H1 (cell line): ENCODE results near the gene MYRIP. TPM values are rescaled to one million over a fixed set of nuclear protein-coding genes. Genes with fewer than 3 reads are reported as not detected.

Experiments
- CTCF ChIA-PET: fragments of 300-600 bp; sonication (Branson Sonifier 250); formaldehyde crosslinking; loops from one replicate; lab custom pipeline; 2021; ENCODE audit not compliant: partially characterized antibody; lab: Charles Lee
- POLR2A ChIA-PET: fragments of 300-600 bp; sonication (Branson Sonifier 250); formaldehyde crosslinking; loops from one replicate; lab custom pipeline; 2021; ENCODE audit warnings: inconsistent platforms; ENCODE audit not compliant: partially characterized antibody; lab: Charles Lee
- DNase-seq, 2 experiments: peaks; one replicate each; pipeline versions ENCODE4 v3.0.0 to v3.0.0-alpha.2; 2010 to 2022; ENCODE audit warnings: low spot score in 2 of 2, low read depth in 1 of 2, mixed read lengths in 1 of 2
- FAIRE-seq: peaks from 2 replicates; lab custom pipeline; 2011; peaks lifted over from hg19 to GRCh38; lab: Jason Lieb, UNC
- H2AFZ ChIP-seq: 2 replicates; pipeline ENCODE4 v1.8.1; 2012; ENCODE audit warnings: low read length, inconsistent platforms
- H2AK5ac ChIP-seq: 2 replicates; pipeline ENCODE4 v1.6.1; 2013; ENCODE audit warnings: low read depth, low read length
- H2BK120ac ChIP-seq: replicated peaks from 2 replicates; pipeline ENCODE3; 2013; ENCODE audit warnings: low read depth, low read length, inconsistent platforms
- H2BK12ac ChIP-seq: 2 replicates; pipeline ENCODE4 v1.6.1; 2013; ENCODE audit warnings: low read depth, low read length
- H2BK15ac ChIP-seq: 2 replicates; pipeline ENCODE4 v1.6.1; 2013; ENCODE audit warnings: low read length
- H2BK20ac ChIP-seq: 2 replicates; pipeline ENCODE4 v1.6.1; 2013; ENCODE audit warnings: low read length
- H2BK5ac ChIP-seq: 2 replicates; pipeline ENCODE4 v1.6.1; 2013; ENCODE audit warnings: low read depth, low read length
- H3K14ac ChIP-seq: 2 replicates; pipeline ENCODE4 v1.6.1; 2013; ENCODE audit warnings: inconsistent platforms; ENCODE audit not compliant: insufficient read length
- H3K18ac ChIP-seq: 2 replicates; pipeline ENCODE4 v1.6.1; 2013; ENCODE audit warnings: low read length; ENCODE audit errors: extremely low read depth
- H3K23ac ChIP-seq: 2 replicates; pipeline ENCODE4 v1.6.1; 2013; ENCODE audit warnings: inconsistent platforms; ENCODE audit not compliant: insufficient read length
- H3K23me2 ChIP-seq: 2 replicates; pipeline ENCODE4 v1.6.1; 2013; ENCODE audit warnings: low read depth, low read length
- H3K27ac ChIP-seq: 2 replicates; pipeline ENCODE4 v1.6.1; 2011; ENCODE audit warnings: low read depth, low read length, inconsistent platforms
- H3K27me3 ChIP-seq, 4 experiments: replicated peaks in 1 of 4; 1 replicate in 1 of 4; 2 replicates in 3 of 4; pipeline versions ENCODE4 v1.6.1 to v1.8.1; 2011 to 2013; ENCODE audit warnings: low read length in 3 of 4, mild to moderate bottlenecking in 3 of 4, inconsistent platforms in 2 of 4, mixed read lengths in 2 of 4, moderate library complexity in 1 of 4; ENCODE audit not compliant: control insufficient read depth in 3 of 4, insufficient read depth in 3 of 4; ENCODE audit errors: extremely low read depth in 1 of 4
- H3K36me3 ChIP-seq, 4 experiments: 2 replicates each; pipeline versions ENCODE4 v1.6.1 to v1.8.1; 2011 to 2013; ENCODE audit warnings: mild to moderate bottlenecking in 4 of 4, low read length in 3 of 4, moderate library complexity in 2 of 4, control low read depth in 1 of 4, inconsistent platforms in 1 of 4; ENCODE audit not compliant: insufficient read depth in 4 of 4, control insufficient read depth in 2 of 4
- H3K4ac ChIP-seq: replicated peaks from 2 replicates; pipeline ENCODE3; 2013; ENCODE audit warnings: low read length, low read depth, mixed read lengths, inconsistent platforms; ENCODE audit not compliant: insufficient read length
- H3K4me1 ChIP-seq, 4 experiments: replicated peaks in 1 of 4; 1 replicate in 1 of 4; 2 replicates in 3 of 4; pipeline versions ENCODE4 v1.6.1 to v1.8.1; 2011 to 2013; ENCODE audit warnings: low read length in 3 of 4, inconsistent platforms in 2 of 4, mixed read lengths in 1 of 4; ENCODE audit not compliant: insufficient read depth in 4 of 4, control insufficient read depth in 3 of 4
- H3K4me2 ChIP-seq, 2 experiments: 2 replicates each; pipeline versions ENCODE4 v1.6.1 to v1.8.1; 2011 to 2013; ENCODE audit warnings: low read depth in 2 of 2, low read length in 2 of 2, control low read depth in 1 of 2, inconsistent platforms in 1 of 2, mild to moderate bottlenecking in 1 of 2; ENCODE audit not compliant: insufficient read depth in 1 of 2
- H3K4me3 ChIP-seq, 4 experiments: fragments of 200-600, 300-600 bp in 1 of 4; sonication (generic), shearing (Covaris generic), sonication (Bioruptor Twin) in 1 of 4; 2 replicates each; pipeline versions ENCODE4 v1.5.1 to v1.8.1; 2011 to 2016; ENCODE audit warnings: low read length in 4 of 4, low read depth in 3 of 4, control low read depth in 2 of 4, inconsistent platforms in 2 of 4, mild to moderate bottlenecking in 2 of 4, mixed read lengths in 1 of 4, moderate library complexity in 1 of 4; ENCODE audit not compliant: insufficient read depth in 2 of 4; ENCODE audit errors: extremely low read depth in 1 of 4
- H3K56ac ChIP-seq: replicated peaks from 2 replicates; pipeline ENCODE3; 2013; ENCODE audit warnings: low read depth, mild to moderate bottlenecking, mixed read lengths, low read length, inconsistent platforms; ENCODE audit not compliant: insufficient read length
- H3K79me1 ChIP-seq: 2 replicates; pipeline ENCODE4 v1.6.1; 2013; ENCODE audit warnings: low read depth, low read length, control low read depth
- H3K79me2 ChIP-seq, 2 experiments: 2 replicates each; pipeline versions ENCODE4 v1.6.1 to v1.8.1; 2012 to 2013; ENCODE audit warnings: low read length in 2 of 2, mild to moderate bottlenecking in 2 of 2, inconsistent platforms in 1 of 2; ENCODE audit not compliant: insufficient read depth in 2 of 2, control insufficient read depth in 1 of 2
- H3K9ac ChIP-seq, 4 experiments: replicated peaks in 1 of 4; 1 replicate in 1 of 4; 2 replicates in 3 of 4; pipeline versions ENCODE4 v1.6.1 to v1.8.1; 2011 to 2013; ENCODE audit warnings: low read depth in 3 of 4, low read length in 3 of 4, control low read depth in 2 of 4, mild to moderate bottlenecking in 2 of 4, moderate library complexity in 2 of 4, inconsistent platforms in 1 of 4; ENCODE audit errors: extremely low read depth in 1 of 4
- H3K9me3 ChIP-seq, 2 experiments: 2 replicates each; pipeline versions ENCODE4 v1.6.1 to v1.8.1; 2012 to 2013; ENCODE audit warnings: mild to moderate bottlenecking in 2 of 2, moderate library complexity in 2 of 2, control low read depth in 1 of 2, inconsistent platforms in 1 of 2, low read depth in 1 of 2, low read length in 1 of 2, mixed read lengths in 1 of 2; ENCODE audit not compliant: insufficient read depth in 2 of 2
- H4K20me1 ChIP-seq, 2 experiments: replicated peaks in 1 of 2; 2 replicates each; pipeline versions ENCODE3 to v1.8.1; 2011 to 2013; ENCODE audit warnings: inconsistent platforms in 2 of 2, low read length in 2 of 2, mild to moderate bottlenecking in 1 of 2; ENCODE audit not compliant: insufficient read depth in 2 of 2, control insufficient read depth in 1 of 2
- H4K5ac ChIP-seq: 2 replicates; pipeline ENCODE4 v1.6.1; 2013; ENCODE audit warnings: low read length, low read depth, mixed read lengths, inconsistent platforms; ENCODE audit not compliant: insufficient read length
- H4K8ac ChIP-seq: 2 replicates; pipeline ENCODE4 v1.8.0; 2013; ENCODE audit warnings: mild to moderate bottlenecking, moderate library complexity, low read length, inconsistent platforms; ENCODE audit not compliant: insufficient read depth; ENCODE audit errors: extremely low read depth
- H4K91ac ChIP-seq: replicated peaks from 2 replicates; pipeline ENCODE3; 2013; ENCODE audit warnings: low read length, mixed read lengths, inconsistent platforms; ENCODE audit not compliant: insufficient read length
- BRCA1 ChIP-seq: IDR thresholded peaks from 2 replicates; pipeline ENCODE4 v1.6.1; 2012; ENCODE audit warnings: low read depth, low read length, improper control_type of control experiment
- EP300 ChIP-seq, 2 experiments: IDR thresholded peaks; 1 replicate in 1 of 2; 2 replicates in 1 of 2; pipeline ENCODE4 v1.6.1; 2011 to 2012; ENCODE audit warnings: low read depth in 2 of 2, low read length in 2 of 2, mild to moderate bottlenecking in 2 of 2, borderline replicate concordance in 1 of 2, inconsistent platforms in 1 of 2, moderate library complexity in 1 of 2
- GABPA ChIP-seq: IDR thresholded peaks from 2 replicates; pipeline ENCODE4 v1.6.1; 2011; ENCODE audit warnings: mild to moderate bottlenecking, low read length, moderate library complexity, borderline replicate concordance; ENCODE audit not compliant: insufficient read depth
- ZNF274 ChIP-seq: IDR thresholded peaks from 2 replicates; pipeline ENCODE4 v1.7.0; 2012; ENCODE audit warnings: low read length, borderline replicate concordance; ENCODE audit errors: extremely low read depth
- polyA plus RNA-seq, 7 experiments: library from polyadenylated mRNA; depleted of rRNA in 3 of 7; stranded (reverse) in 5 of 7; unstranded in 2 of 7; fragments of >200 nt in 5 of 7; fragments of 200-250 nt in 2 of 7; gene quantifications; 1 replicate in 5 of 7; 2 replicates in 1 of 7; 4 replicates in 1 of 7; pipeline versions ENCODE4 v1.2.1 to v1.2.3, GENCODE V29; 2011 to 2013; ENCODE audit warnings: missing spikeins in 2 of 7, mixed read lengths in 2 of 7
- total RNA-seq: library from RNA; stranded (reverse); fragmentation: NEBNext Ultra II Directional; extraction: Animal tissue kit (Norgen Biotek cat#: 25700); gene quantifications from 2 replicates; pipeline ENCODE4 v1.2.1, GENCODE V29; 2021

Gene MYRIP
- total and polyA plus RNA-seq, 2 of the 8 experiments (the other 6 are each of a cell fraction or from before 2014, with no cell fraction given), result 0.54 to 4.3 TPM

GRCh38 chr3:40103829-40104228, 294.4 kb downstream of the MYRIP start:
- no peak overlapping the region for H3K4me2 ChIP-seq
- no peak overlapping the region for H2AFZ ChIP-seq
- H4K91ac ChIP-seq, result no peak overlapping the region
- DNase-seq, result no peak
- ChIA-PET POLR2A (no interaction called here), CTCF (no interaction called here)
- H3K56ac ChIP-seq, result no peak overlapping the region
- H3K18ac ChIP-seq, result no peak overlapping the region
- H2BK120ac ChIP-seq, result no peak overlapping the region
- H3K4me1 ChIP-seq, result peaks cover 0 to 4% (median 0%) of the 10 kb centered on the region in 4 experiments; a peak in 1 of 7 replicates
- H2BK15ac ChIP-seq, result no peak overlapping the region
- H3K79me2 ChIP-seq, result no peaks in the 10 kb centered on the region
- H3K4me3 ChIP-seq, result no peak overlapping the region
- no peak overlapping the region for H3K9ac ChIP-seq
- no peak overlapping the region for H3K4ac ChIP-seq
- no peaks in the 10 kb centered on the region for H3K36me3 ChIP-seq
- no peak overlapping the region for H2AK5ac ChIP-seq
- no peak overlapping the region for H2BK20ac ChIP-seq
- no peak overlapping the region for H2BK5ac ChIP-seq
- H4K5ac ChIP-seq, result no peak overlapping the region
- H2BK12ac ChIP-seq, result no peak overlapping the region
- H4K20me1 ChIP-seq, result no peaks in the 10 kb centered on the region
- no peak overlapping the region for H4K8ac ChIP-seq
- no peak overlapping the region for H3K27ac ChIP-seq
- no peak for FAIRE-seq
- no peaks in the 10 kb centered on the region; the same call in 1 of the 2 replicates for H3K23me2 ChIP-seq
- H3K23ac ChIP-seq, result no peak overlapping the region
- no peaks in the 10 kb centered on the region for H3K79me1 ChIP-seq
- no peak overlapping the region for H3K14ac ChIP-seq
- peaks cover 0 to 4% of the 10 kb centered on the region in 2 experiments; a peak in 1 of 4 replicates for H3K9me3 ChIP-seq
- no peaks in the 10 kb centered on the region for H3K27me3 ChIP-seq
- TF ChIP-seq ZNF274 (no peak), BRCA1 (no peak), EP300 (IDR thresholded peaks at IDR 0.05; ENCODE audit: borderline replicate concordance in 1 of 2, low read depth in 2 of 2, low read length in 2 of 2) (no peak), GABPA (no peak)
